ENCODE results near the gene UBXN10.
"Not testable (repeated sequence)": the region's sequence is repeated elsewhere in the genome, so short reads cannot be mapped to it uniquely, and the experiment has no call there.

The UBXN10 gene

GRCh38 chr1:20210736-20211460 lies 25.0 kb downstream of the UBXN10 start:
- no peak for DNase-seq

GRCh38 chr1:20211511-20211931 lies 25.6 kb downstream of the UBXN10 start:
- no peak for DNase-seq

GRCh38 chr1:20212085-20212684 lies 26.3 kb downstream of the UBXN10 start:
- no peak for DNase-seq

DNA sequence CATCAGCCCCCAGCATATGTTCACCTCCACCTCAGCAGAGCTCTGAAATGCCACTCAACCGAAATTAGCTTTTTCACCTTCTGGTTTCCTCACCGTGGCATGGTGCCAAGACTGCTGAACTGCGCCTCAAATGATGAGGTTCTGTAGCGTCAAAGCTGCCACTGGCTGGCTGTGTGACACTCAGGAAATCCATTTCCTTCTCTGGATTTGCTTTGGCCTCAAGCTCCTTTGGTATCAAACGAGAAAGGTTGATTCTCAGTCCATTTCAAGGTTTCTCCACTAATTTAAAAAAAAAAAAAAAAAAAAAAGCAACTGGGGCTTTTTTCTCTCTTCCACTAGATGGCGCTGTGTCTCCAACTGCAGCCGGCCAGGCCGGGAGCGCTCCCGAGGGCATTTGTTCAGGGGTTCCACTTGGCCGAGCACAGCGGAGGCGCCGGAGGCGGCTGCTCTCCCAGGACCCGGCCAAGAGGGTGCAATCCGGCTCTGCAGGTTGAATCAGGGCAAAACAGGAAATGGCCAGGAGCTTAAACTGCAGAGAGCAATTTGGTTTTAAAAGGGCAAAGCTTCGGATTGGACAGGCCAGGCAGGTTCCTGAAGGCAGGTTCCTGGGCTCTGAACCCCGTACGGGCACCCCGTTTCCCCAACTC lies 26.9 kb downstream of the UBXN10 start:
- DNase-seq: peak; percentile 56 to 58

- DNase-seq: no peak
These were observed 29.8 kb downstream of the UBXN10 start for GRCh38 chr1:20215716-20216115.

DNA sequence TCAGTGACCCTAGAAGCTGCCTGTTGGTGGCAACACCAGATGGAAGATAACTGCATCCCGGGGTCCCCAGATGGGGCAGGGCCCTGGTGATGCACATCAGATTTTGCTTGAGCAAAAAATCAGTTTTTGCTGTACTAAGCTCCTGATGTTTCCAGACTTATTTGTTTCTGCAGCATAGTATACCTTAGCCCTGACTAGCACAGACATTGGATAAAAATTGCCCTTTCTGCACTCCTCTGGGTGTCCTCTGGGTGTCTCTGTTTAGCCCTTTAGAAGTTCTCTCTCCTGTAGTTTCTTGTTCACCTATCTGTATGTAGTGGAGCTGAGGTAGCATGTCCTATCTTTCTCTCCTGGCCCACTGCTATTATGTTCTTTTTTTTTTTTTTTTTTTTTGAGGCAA lies 30.7 kb downstream of the UBXN10 start:
- no peak for DNase-seq

GRCh38 chr1:20219053-20219452 lies 33.2 kb downstream of the UBXN10 start:
- DNase-seq: not testable (repeated sequence)

GRCh38 chr1:20220036-20220435 lies 34.1 kb downstream of the UBXN10 start:
- DNase-seq: no peak

- DNase-seq: no peak
These were observed 37.2 kb downstream of the UBXN10 start for GRCh38 chr1:20223106-20223505.

DNA sequence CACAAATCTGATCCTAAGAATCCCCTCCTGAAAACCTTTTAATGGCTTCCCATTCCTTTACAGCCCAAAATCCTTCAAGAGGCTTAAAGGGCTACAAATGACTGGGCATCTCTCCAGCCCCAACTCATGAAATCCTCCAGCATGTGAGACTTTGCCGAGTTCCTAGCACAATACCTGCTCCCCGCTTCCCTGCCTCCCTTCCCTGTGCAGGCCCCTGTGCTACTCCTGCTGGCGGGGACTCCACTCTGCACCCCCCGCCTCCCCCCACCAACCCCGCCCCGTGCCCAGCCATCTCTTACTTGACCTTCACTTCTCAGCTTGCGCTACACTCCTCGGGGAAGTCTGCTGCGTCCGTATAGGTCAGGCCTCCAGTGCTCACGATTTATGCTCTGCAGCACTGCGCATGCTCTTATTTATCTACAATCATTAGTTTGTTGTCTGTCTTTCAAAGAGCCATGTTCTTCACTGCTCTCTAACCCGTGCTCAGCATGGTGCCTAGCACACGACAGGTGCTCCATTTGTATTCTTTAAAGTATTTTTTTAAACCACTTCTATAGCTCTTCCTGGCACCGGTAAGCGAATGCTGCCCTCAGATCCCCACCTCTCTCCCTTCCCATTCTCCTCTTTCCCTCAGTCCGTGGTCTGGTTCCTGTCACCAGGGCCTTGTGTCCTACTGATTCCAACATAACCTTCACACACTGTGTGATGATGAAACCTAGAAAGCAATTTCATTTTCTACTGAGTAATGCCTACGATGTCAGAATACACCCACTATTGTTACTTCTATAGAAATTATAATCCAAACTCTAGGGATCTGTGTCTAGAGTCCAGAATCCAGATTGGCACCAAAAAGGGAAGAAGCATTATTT lies 37.9 kb downstream of the UBXN10 start:
- no peak for DNase-seq

GRCh38 chr1:20224546-20224945 lies 38.6 kb downstream of the UBXN10 start:
- DNase-seq: no peak

GRCh38 chr1:20227704-20228103 lies 41.8 kb downstream of the UBXN10 start:
- DNase-seq: no peak

- DNase-seq: no peak
These were observed 42.5 kb downstream of the UBXN10 start for GRCh38 chr1:20228314-20228825.

- no peak for DNase-seq
These were observed 43.3 kb downstream of the UBXN10 start for GRCh38 chr1:20229171-20229570.

DNA sequence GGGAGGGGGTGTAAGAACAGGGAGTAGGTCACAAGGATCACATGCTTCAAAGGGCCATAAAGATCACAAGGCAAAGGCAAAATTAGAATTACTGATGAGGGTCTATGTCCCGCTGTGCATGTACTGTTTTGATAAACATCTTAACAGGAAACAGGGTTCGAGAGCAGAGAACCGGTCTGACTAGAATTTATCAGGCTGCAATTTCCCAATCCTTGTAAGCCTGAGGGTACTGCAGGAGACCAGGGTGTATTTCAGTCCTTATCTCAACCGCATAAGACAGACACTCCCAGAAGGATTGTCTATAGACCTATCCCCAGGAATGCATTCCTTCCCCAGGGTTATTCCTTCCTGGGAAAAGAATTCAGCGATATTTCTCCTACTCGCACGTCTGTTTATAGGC lies 46.7 kb downstream of the UBXN10 start:
- not testable (repeated sequence) for DNase-seq

DNA sequence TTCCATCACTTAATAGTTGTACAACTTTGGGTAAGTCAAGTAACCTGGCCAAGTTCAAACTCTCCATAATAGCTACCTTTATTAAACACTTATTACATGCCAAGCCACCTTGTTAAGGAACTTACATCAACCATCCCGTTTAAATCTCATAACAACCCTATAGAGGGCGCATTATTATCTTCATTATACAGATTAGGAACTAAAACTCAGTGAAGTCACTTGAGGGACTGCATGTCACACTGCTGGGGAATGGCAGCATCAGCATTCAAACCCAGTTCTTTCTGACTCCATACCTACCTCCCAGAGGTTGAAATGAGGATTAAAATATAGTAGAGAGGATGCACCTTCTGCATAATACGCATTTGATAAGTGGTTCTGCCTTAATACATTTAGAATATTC lies 47.5 kb downstream of the UBXN10 start:
- no peak for DNase-seq

DNA sequence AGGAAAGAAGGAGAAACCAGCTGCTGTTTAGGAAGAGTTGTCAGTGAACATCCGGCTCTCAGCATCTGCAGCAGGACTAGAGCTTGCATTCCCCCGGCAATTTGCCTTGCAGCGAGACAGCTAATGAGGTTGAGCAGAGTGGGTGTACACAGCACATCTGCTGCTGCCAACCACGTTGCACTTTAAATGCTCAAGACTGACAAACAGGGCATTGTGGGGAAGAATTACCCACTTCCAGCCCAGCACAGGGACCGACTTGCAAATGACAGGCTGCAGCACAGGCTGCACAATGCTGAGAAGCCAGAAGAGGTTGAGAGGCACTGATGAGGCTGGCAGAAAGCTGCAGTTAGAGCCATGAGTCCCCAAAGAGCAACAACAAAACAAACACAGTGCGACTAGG lies 48.0 kb downstream of the UBXN10 start:
- DNase-seq: no peak

DNA sequence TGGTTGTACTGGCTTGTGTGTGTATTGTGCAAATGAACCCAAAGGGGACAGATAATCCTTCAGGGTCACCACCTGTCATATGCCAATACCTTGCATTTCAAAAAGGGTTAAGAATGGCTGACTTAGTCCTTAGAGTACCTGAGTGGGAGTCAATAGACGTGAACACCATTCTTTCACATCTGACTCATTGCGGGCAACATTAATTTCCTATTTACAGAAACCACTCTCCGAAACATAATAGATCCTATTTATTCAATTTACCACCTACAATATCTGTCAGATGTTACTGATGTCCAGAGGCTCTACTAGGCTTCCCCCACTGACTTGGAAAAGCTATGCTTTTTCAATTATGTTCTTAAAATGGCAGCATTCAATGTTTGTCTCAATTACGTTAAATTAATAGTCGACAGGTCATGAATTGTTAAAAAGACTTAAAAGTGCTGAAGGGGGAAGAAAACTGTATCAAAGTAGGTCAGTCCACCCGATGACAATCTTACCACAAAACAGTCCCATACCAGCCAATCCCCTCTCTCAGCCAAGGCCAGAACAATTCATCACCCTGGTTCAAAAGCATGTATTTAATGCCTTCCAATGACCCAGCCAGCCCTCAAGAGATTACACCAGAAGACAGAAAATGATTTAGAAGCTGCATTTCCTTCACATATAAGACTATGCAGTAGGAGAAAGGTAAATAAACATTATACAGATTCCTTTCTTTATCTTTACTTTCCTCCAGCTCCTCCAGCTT lies 49.1 kb downstream of the UBXN10 start:
- DNase-seq: no peak

DNA sequence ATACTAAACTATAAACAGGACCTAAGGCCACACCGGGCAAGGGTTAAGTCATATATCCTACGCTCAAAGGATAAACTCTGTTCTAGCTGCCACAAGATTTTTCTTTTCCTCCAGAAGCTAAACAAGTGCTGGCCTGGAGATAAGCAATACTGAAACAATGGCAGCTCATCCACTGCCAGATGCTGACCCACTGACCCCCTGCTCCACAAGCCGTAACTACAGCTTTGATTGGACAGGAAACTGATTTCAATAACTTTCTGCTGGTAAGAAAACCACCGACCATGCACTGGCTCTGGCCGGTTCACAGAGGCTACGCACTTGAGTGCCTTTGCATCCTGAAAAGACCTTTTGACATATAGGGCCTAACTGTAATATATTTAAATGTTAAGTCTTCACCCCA lies 51.8 kb downstream of the UBXN10 start:
- no peak for DNase-seq

DNA sequence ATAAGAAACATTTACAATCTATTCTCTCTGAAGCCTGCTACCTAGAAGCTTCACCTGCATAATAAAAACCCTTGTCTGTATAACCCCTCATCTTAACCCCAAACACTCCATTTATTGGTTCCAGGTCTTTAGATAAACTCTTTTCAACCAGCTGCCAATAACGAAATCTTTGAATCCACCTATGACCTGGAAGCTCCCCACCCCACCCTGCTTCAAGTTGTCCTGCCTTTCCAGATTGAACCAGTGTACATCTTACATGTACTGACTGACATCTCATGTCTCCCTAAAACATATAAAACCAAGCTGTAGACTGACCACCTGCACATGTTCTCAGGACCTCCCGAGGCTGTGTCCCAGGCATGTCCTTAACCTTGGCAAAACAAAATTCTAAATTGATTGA lies 54.1 kb downstream of the UBXN10 start:
- DNase-seq: no peak

- DNase-seq: no peak
These were observed 57.1 kb downstream of the UBXN10 start for GRCh38 chr1:20242890-20243479.

All from stimulated activated CD4-positive, alpha-beta T cell treated with anti-CD3 and anti-CD28 coated beads, Interleukin-2, amount 100 ng/mL, for 24 hours (primary cell).